K562 (cell line): ENCODE measurements around the gene DNAAF8.

Experiments used
- CEBPG ChIP-seq, 3 experiments: fragments of 200-800 bp in 1 of 3; sonication (Bioruptor generic) in 1 of 3; sonication (generic) in 1 of 3; formaldehyde crosslinking in 1 of 3; IDR thresholded peaks in 2 of 3; conservative IDR thresholded peaks in 1 of 3; 2 replicates each; pipeline versions ENCODE4 v1.6.1 to v1.8.0; 2016 to 2022; ENCODE audit warnings: missing compliant biosample characterization in 2 of 3, missing genetic modification characterization in 2 of 3, mild to moderate bottlenecking in 1 of 3, missing genetic modification reagents in 1 of 3
- EZH2 ChIP-seq: IDR thresholded peaks from 2 replicates; pipeline ENCODE4 v1.6.1; 2012; ENCODE audit warnings: low read depth, mild to moderate bottlenecking, inconsistent platforms, low read length, borderline replicate concordance
- FOXA1 ChIP-seq: fragments of 450-650 bp; IDR thresholded peaks from 2 replicates; pipeline ENCODE4 v1.6.1; 2016; ENCODE audit warnings: mild to moderate bottlenecking, borderline replicate concordance
- ZNF609 ChIP-seq: sonication (generic); formaldehyde crosslinking; IDR thresholded peaks from 2 replicates; pipeline ENCODE4 v1.8.1; 2023; ENCODE audit warnings: missing genetic modification reagents, mild to moderate bottlenecking, borderline replicate concordance
- ZNF830 ChIP-seq: fragments of 250-450 bp; sonication (Bioruptor Pico); IDR thresholded peaks from 2 replicates; pipeline ENCODE4 v1.5.0; 2021; ENCODE audit warnings: mild to moderate bottlenecking
- TF ChIP-seq, protein P1 (sequence below), 3 experiments: IDR thresholded peaks in 2 of 3; conservative IDR thresholded peaks in 1 of 3; 2 replicates each; pipeline ENCODE4 v1.5.1; 2011 to 2012; ENCODE audit warnings: low read length in 3 of 3, mild to moderate bottlenecking in 3 of 3, control low read depth in 2 of 3, improper control_type of control experiment in 1 of 3, inconsistent platforms in 1 of 3, low read depth in 1 of 3, mixed read lengths in 1 of 3, moderate library complexity in 1 of 3; ENCODE audit not compliant: insufficient read depth in 2 of 3
- TF ChIP-seq, protein P2 (sequence below): fragments of 250-450 bp; sonication (Bioruptor Pico); IDR thresholded peaks from 2 replicates; pipeline ENCODE4 v1.9.0; 2021; ENCODE audit warnings: mild to moderate bottlenecking, inconsistent platforms

DNA sequence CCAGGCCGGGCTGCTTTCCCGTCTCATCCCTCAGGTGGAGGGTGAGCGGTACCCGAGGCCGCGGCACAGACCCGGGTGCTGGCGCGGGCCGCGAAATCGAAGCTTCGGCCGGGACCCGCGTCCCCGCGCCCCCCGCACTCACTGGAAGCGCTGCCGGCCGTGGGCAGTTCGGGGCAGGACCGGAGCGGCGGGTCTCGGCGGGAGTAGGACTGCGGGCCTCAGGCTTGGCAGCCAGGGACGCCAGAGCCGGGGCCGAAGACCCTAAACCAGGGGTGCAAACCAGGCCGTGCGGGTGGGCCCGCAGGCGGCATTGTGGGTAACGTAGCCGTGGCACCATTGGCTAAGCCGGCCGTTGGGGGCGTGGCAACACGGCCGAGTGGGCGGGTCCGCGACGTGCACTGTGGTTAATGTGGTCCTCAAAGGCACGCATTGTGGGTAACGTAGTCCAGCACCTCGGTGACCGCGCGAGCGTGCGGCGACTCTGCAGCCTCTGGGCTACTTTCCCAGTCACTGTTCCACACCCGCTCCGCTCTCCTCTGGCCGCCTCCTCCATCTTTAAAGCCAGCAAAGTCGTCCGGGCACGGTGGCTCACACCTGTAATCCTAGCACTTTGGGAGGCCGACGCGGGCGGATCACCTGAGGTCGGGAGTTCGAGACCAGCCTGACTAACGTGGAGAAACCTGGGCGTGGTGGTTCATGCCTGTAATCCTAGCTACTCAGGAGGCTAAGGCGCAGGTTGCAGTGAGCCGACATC lies 32.7 kb downstream of the DNAAF8 start, which contains the start of gene ZNF500:
- TF ChIP-seq, protein P1, sequence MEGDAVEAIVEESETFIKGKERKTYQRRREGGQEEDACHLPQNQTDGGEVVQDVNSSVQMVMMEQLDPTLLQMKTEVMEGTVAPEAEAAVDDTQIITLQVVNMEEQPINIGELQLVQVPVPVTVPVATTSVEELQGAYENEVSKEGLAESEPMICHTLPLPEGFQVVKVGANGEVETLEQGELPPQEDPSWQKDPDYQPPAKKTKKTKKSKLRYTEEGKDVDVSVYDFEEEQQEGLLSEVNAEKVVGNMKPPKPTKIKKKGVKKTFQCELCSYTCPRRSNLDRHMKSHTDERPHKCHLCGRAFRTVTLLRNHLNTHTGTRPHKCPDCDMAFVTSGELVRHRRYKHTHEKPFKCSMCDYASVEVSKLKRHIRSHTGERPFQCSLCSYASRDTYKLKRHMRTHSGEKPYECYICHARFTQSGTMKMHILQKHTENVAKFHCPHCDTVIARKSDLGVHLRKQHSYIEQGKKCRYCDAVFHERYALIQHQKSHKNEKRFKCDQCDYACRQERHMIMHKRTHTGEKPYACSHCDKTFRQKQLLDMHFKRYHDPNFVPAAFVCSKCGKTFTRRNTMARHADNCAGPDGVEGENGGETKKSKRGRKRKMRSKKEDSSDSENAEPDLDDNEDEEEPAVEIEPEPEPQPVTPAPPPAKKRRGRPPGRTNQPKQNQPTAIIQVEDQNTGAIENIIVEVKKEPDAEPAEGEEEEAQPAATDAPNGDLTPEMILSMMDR (IDR thresholded peaks at IDR 0.05 in 2 of 3, conservative IDR thresholded peaks at IDR 0.05 in 1 of 3; ENCODE audit: insufficient read depth in 2 of 3, low read depth in 1 of 3, low read length in 3 of 3) = no peak
- TF ChIP-seq ZNF609 (CRISPR knock-in tag) = no peak
- TF ChIP-seq, protein P2, sequence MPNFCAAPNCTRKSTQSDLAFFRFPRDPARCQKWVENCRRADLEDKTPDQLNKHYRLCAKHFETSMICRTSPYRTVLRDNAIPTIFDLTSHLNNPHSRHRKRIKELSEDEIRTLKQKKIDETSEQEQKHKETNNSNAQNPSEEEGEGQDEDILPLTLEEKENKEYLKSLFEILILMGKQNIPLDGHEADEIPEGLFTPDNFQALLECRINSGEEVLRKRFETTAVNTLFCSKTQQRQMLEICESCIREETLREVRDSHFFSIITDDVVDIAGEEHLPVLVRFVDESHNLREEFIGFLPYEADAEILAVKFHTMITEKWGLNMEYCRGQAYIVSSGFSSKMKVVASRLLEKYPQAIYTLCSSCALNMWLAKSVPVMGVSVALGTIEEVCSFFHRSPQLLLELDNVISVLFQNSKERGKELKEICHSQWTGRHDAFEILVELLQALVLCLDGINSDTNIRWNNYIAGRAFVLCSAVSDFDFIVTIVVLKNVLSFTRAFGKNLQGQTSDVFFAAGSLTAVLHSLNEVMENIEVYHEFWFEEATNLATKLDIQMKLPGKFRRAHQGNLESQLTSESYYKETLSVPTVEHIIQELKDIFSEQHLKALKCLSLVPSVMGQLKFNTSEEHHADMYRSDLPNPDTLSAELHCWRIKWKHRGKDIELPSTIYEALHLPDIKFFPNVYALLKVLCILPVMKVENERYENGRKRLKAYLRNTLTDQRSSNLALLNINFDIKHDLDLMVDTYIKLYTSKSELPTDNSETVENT (CRISPR knock-in tag) = peak; percentile 79; the same call in 1 of the 2 replicates
- TF ChIP-seq ZNF830 (CRISPR knock-in tag) = no peak
- no peak for TF ChIP-seq EZH2
- TF ChIP-seq CEBPG (CRISPR knock-in tag; IDR thresholded peaks at IDR 0.05) = no peak
- TF ChIP-seq CEBPG (tag; conservative IDR thresholded peaks at IDR 0.05 in 1 of 2, IDR thresholded peaks at IDR 0.05 in 1 of 2) = no peak
- no peak for TF ChIP-seq FOXA1
